GM12873 (cell line): ENCODE data around the gene GABRE.

Source experiments
- TF ChIP-seq, protein P1 (sequence below): IDR thresholded peaks from 2 replicates; pipeline ENCODE4 v1.5.1; 2012; ENCODE audit warnings: low read depth, mild to moderate bottlenecking, moderate library complexity, low read length, control low read depth; ENCODE audit not compliant: insufficient read depth; ENCODE audit errors: missing control alignments

GABRE gene

GRCh38 chrX:151920101-151920500, 54.4 kb downstream of the GABRE start:
- TF ChIP-seq, protein P1, sequence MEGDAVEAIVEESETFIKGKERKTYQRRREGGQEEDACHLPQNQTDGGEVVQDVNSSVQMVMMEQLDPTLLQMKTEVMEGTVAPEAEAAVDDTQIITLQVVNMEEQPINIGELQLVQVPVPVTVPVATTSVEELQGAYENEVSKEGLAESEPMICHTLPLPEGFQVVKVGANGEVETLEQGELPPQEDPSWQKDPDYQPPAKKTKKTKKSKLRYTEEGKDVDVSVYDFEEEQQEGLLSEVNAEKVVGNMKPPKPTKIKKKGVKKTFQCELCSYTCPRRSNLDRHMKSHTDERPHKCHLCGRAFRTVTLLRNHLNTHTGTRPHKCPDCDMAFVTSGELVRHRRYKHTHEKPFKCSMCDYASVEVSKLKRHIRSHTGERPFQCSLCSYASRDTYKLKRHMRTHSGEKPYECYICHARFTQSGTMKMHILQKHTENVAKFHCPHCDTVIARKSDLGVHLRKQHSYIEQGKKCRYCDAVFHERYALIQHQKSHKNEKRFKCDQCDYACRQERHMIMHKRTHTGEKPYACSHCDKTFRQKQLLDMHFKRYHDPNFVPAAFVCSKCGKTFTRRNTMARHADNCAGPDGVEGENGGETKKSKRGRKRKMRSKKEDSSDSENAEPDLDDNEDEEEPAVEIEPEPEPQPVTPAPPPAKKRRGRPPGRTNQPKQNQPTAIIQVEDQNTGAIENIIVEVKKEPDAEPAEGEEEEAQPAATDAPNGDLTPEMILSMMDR: no peak

DNA sequence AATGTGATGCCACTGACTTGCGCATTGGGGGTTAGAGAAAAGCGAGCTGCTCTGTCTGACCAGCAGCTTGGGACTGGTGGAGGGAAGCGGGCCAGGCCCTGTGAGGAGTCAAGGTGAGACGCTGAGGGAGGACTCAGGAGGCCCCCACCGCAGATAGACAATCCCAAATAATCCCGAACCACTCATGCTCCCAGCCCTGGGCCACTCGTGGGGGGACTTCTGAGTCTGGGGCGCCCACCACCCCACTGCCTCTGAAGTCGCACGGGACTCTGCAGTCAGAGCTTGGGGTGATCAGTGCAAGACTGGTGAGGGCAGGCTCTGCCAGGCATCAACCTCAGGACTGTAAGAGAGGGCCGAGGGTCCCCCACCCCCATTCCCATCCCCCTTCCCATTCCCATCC, 54.9 kb downstream of the GABRE start:
- TF ChIP-seq, protein P1: no peak

GRCh38 chrX:151912780-151913179, 61.7 kb downstream of the GABRE start, which contains the start of gene MAGEA4:
Gene MAGEA4, plus strand, starts transcription at chrX:151912889. Its CDS starts 10,776 bp downstream, at chrX:151923665.
- TF ChIP-seq, protein P1: no peak

GRCh38 chrX:151912221-151912620, 62.3 kb downstream of the GABRE start:
- TF ChIP-seq, protein P1: no peak

DNA sequence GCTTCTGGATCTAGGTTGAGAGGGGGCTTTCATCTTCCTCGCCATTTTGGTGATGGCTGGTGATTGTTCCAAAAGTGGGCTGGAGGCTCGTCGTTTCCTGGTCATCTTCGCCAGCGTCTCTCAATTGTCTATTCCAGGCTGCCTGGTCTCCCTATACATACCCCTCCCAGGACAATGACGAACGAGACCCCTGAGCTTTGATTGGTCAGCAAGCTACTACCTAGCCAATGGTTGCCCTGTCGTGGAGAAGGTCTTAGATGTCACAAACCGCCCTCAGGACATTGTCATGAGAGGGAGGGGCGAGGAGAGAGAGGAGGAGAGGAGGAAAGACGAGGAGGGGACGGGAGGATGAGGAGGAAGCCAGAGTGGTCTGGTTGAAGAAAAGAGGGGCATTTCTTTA, 69.5 kb downstream of the GABRE start:
- TF ChIP-seq, protein P1: no peak
